Measurements from ENCODE around the gene PDCD7. TPM values are rescaled to one million over a fixed set of nuclear protein-coding genes. Genes with fewer than 3 reads are reported as not detected.

The PDCD7 gene
- total and polyA plus RNA-seq, 2 of the 4 experiments (the other 2 are of a cell fraction) = 4.7 to 12.3 TPM

- Histone ChIP-seq H3K23ac (ENCODE audit: low read depth, low read length) (no peak overlapping the region), H2BK15ac (ENCODE audit: low read depth, low read length) (no peak overlapping the region), H3K9me1 (ENCODE audit: insufficient read depth, low read length) (0 out of 2 replicates have a peak, but pooled peaks cover 3% of the 10 kb centered on the region), H2AK9ac (replicated peaks; ENCODE audit: low read depth, low read length, poor library complexity) (no peak overlapping the region), H3K56ac (ENCODE audit: extremely low read depth, insufficient read depth, low read length) (no peak overlapping the region), H3K4me1 (ENCODE audit: control insufficient read depth, insufficient read depth, low read length) (no peaks in the 10 kb centered on the region), H3K4me3 (ENCODE audit: insufficient read depth, low read depth, low read length) (no peak overlapping the region), H4K5ac (ENCODE audit: low read depth, low read length) (no peak overlapping the region), H4K91ac (ENCODE audit: insufficient read depth, low read depth, low read length) (no peak overlapping the region), H2BK5ac (ENCODE audit: low read depth, low read length, poor library complexity, severe bottlenecking) (no peak overlapping the region), H3K4ac (ENCODE audit: low read depth, low read length) (no peak overlapping the region), H3K9me3 (ENCODE audit: control insufficient read depth, insufficient read depth, low read length) (no peaks in the 10 kb centered on the region), H3K4me2 (ENCODE audit: low read depth, low read length) (no peak overlapping the region), H2AK5ac (ENCODE audit: low read depth, low read length) (no peak overlapping the region), H3K9ac (ENCODE audit: low read depth, low read length) (no peak overlapping the region), H2BK20ac (ENCODE audit: low read depth, low read length) (no peak overlapping the region), H3K27ac (ENCODE audit: insufficient read depth, low read length) (no peak overlapping the region), H2BK120ac (ENCODE audit: low read depth, low read length) (no peak overlapping the region), H3K36me3 (ENCODE audit: control insufficient read depth, insufficient read depth, low read length) (peaks cover 21% of the 10 kb centered on the region), H4K20me1 (ENCODE audit: insufficient read depth, low read length) (peaks cover 10% of the 10 kb centered on the region; the same call in 1 of the 2 replicates), H4K8ac (ENCODE audit: low read depth in 2 of 2, low read length in 2 of 2) (no peak overlapping the region), H3K18ac (ENCODE audit: low read depth, low read length) (no peak overlapping the region), H3K79me1 (ENCODE audit: low read depth in 1 of 2, low read length in 2 of 2) (peaks cover 11 to 26% of the 10 kb centered on the region in 2 experiments; a peak in 3 of 4 replicates), H3K27me3 (ENCODE audit: control insufficient read depth, insufficient read depth, low read length) (no peaks in the 10 kb centered on the region), H3K14ac (replicated peaks; ENCODE audit: low read depth, low read length) (no peak overlapping the region), H2AFZ (replicated peaks; ENCODE audit: low read length, poor library complexity) (no peak overlapping the region)
- in situ Hi-C loops (cut with MboI; ENCODE audit: low sequenced_read_pairs) = no loop called here
- dilution Hi-C loops (cut with HindIII; ENCODE audit: low sequenced_read_pairs, unreplicated experiment) = no loop called here
- POLR2A ChIA-PET (ENCODE audit: unreplicated experiment) = no interaction called here
- DNase-seq = no peak
- CTCF ChIA-PET = interaction anchor here (0.6 kb wide), 1 partner anchor 200 kb away, joined by 4 read pairs; no protein-coding TSS in a partner anchor
- no CpG with 5 or more reads among the region's 1 CpG for WGBS, 2 experiments (ENCODE audit: extremely low coverage in 2 of 2, insufficient read length in 1 of 2)
- TF ChIP-seq SMC3 (IDR thresholded peaks at IDR 0.05; ENCODE audit: low read depth, low read length) = no peak
- TF ChIP-seq CTCF (conservative IDR thresholded peaks at IDR 0.05; ENCODE audit: low read depth, low read length) = no peak
- no peak for TF ChIP-seq ELK1 (IDR thresholded peaks at IDR 0.05; ENCODE audit: borderline replicate concordance, low read depth, low read length)
- no peak for TF ChIP-seq CEBPB (IDR thresholded peaks at IDR 0.05; ENCODE audit: low read depth, low read length)
- no peak for TF ChIP-seq MXI1 (IDR thresholded peaks at IDR 0.05; ENCODE audit: borderline replicate concordance, low read depth, low read length)
- no peak for TF ChIP-seq RAD21 (IDR thresholded peaks at IDR 0.05; ENCODE audit: low read length)
- no peak for TF ChIP-seq RCOR1 (IDR thresholded peaks at IDR 0.05; ENCODE audit: insufficient replicate concordance, low read length)
- TF ChIP-seq MAFK (IDR thresholded peaks at IDR 0.05; ENCODE audit: low read depth, low read length) = no peak
- TF ChIP-seq POLR2A (IDR thresholded peaks at IDR 0.05; ENCODE audit: low read depth, low read length) = no peak
- TF ChIP-seq RFX5 (IDR thresholded peaks at IDR 0.05; ENCODE audit: low read depth, low read length) = no peak
- no peak for ATAC-seq (ENCODE audit: low read depth)
- intact Hi-C loops (cut with micrococcal nuclease) = loop anchor here (10.0 kb wide), 1 partner anchor 49 kb away; the partner anchor contains the start of gene UBAP1L
- no TSS peak for BruUV-seq (replicated peaks)
Observed at GRCh38 chr15:65164139-65164538, 30.5 kb upstream of the PDCD7 start.
